K562 (cell line): ENCODE measurements around the gene APLF. TPM values are rescaled to one million over a fixed set of nuclear protein-coding genes. Genes with fewer than 3 reads are reported as not detected.

Experiments
- ATAC-seq: fragments of 200-7000 bp; cut with Tn5 transposase; 3 replicates; pipeline ENCODE4 v1.9.1; 2020; ENCODE audit warnings: moderate library complexity
- BruUV-seq: library from RNA; stranded (reverse); fragments of 400-500 nt; replicated peaks from 2 replicates; lab custom pipeline; 2021; lab: Mats Ljungman, UMichigan
- CTCF ChIA-PET: fragments of 300-600 bp; formaldehyde crosslinking; extraction: SDS; loops from one replicate; lab custom pipeline; 2021; ENCODE audit warnings: low intra/inter-chr PET ratio; lab: Yijun Ruan, JAX
- POLR2A ChIA-PET: fragments of 300-600, 350-650 bp; sonication (Branson Sonifier 250); formaldehyde crosslinking; extraction: SDS; loops from one replicate; lab custom pipeline; 2021; ENCODE audit warnings: antibody characterized with exemption, inconsistent platforms; lab: Yijun Ruan, JAX
- DNase-seq, 4 experiments: peaks; one replicate each; pipeline versions ENCODE4 v3.0.0 to v3.0.0-alpha.2; 2011 to 2018; ENCODE audit warnings: low spot score in 3 of 4, mixed read lengths in 3 of 4; ENCODE audit errors: extremely low read depth in 1 of 4
- FAIRE-seq: peaks from 2 replicates; lab custom pipeline; 2011; peaks lifted over from hg19 to GRCh38; lab: Jason Lieb, UNC
- H2AFZ ChIP-seq: 2 replicates; pipeline ENCODE4 v1.6.0; 2011; ENCODE audit warnings: low read depth, low read length, control low read depth, inconsistent platforms
- H3K27ac ChIP-seq: fragments of 200-600 bp; 3 replicates; pipeline ENCODE4 v1.8.0; 2011; ENCODE audit warnings: low read depth, mild to moderate bottlenecking, control low read depth, inconsistent platforms, low read length, moderate library complexity, mixed read lengths; ENCODE audit errors: extremely low read depth
- H3K27me3 ChIP-seq, 2 experiments: fragments of 300-600 bp in 1 of 2; 2 replicates in 1 of 2; 3 replicates in 1 of 2; pipeline versions ENCODE4 v1.6.0 to v1.8.0; 2011; ENCODE audit warnings: inconsistent platforms in 2 of 2, low read length in 2 of 2, mild to moderate bottlenecking in 1 of 2, mixed read lengths in 1 of 2, moderate library complexity in 1 of 2; ENCODE audit not compliant: control insufficient read depth in 2 of 2, insufficient read depth in 2 of 2
- H3K36me3 ChIP-seq: fragments of 300-600 bp; 3 replicates; pipeline ENCODE4 v1.8.0; 2011; ENCODE audit warnings: mild to moderate bottlenecking, low read length, inconsistent platforms; ENCODE audit not compliant: control insufficient read depth, insufficient read depth
- H3K4me1 ChIP-seq, 2 experiments: fragments of 200-600 bp in 1 of 2; replicated peaks in 1 of 2; 2 replicates in 1 of 2; 3 replicates in 1 of 2; pipeline versions ENCODE4 v1.5.1 to v1.8.0; 2011; ENCODE audit warnings: inconsistent platforms in 2 of 2, low read length in 2 of 2, mild to moderate bottlenecking in 1 of 2, mixed read lengths in 1 of 2, moderate library complexity in 1 of 2; ENCODE audit not compliant: control insufficient read depth in 2 of 2, insufficient read depth in 2 of 2
- H3K4me2 ChIP-seq: 2 replicates; pipeline ENCODE4 v1.6.1; 2011; ENCODE audit warnings: low read length, control low read depth, inconsistent platforms, mixed read lengths; ENCODE audit not compliant: insufficient read depth
- H3K4me3 ChIP-seq: fragments of 200-600 bp; sonication (generic), shearing (Covaris generic); 2 replicates; pipeline ENCODE4 v1.5.1; 2016; ENCODE audit warnings: control low read depth, inconsistent platforms
- H3K79me2 ChIP-seq: fragments of 200-600 bp; 3 replicates; pipeline ENCODE4 v1.8.0; 2011; ENCODE audit warnings: low read length, inconsistent platforms; ENCODE audit not compliant: control insufficient read depth, insufficient read depth
- H3K9ac ChIP-seq, 2 experiments: 2 replicates each; pipeline versions ENCODE4 v1.6.0 to v1.6.1; 2011; ENCODE audit warnings: low read depth in 2 of 2, low read length in 2 of 2, control low read depth in 1 of 2, inconsistent platforms in 1 of 2, mild to moderate bottlenecking in 1 of 2, mixed read lengths in 1 of 2; ENCODE audit not compliant: insufficient read depth in 1 of 2
- H3K9me1 ChIP-seq: one replicate; pipeline ENCODE4 v1.6.0; 2011; ENCODE audit warnings: inconsistent platforms, mild to moderate bottlenecking, low read length, moderate library complexity; ENCODE audit not compliant: control insufficient read depth, insufficient read depth
- H3K9me3 ChIP-seq: replicated peaks from 2 replicates; pipeline ENCODE4 v1.5.1; 2011; ENCODE audit warnings: low read depth, low read length, inconsistent platforms; ENCODE audit not compliant: control insufficient read depth, insufficient read depth
- H4K20me1 ChIP-seq: replicated peaks from 2 replicates; pipeline ENCODE4 v1.6.1; 2011; ENCODE audit warnings: low read length, inconsistent platforms, mixed read lengths; ENCODE audit not compliant: control insufficient read depth, insufficient read depth
- ARID1B ChIP-seq: fragments of 450-650 bp; IDR thresholded peaks from 2 replicates; pipeline ENCODE4 v1.6.1; 2016; ENCODE audit warnings: antibody characterized with exemption, mild to moderate bottlenecking, inconsistent platforms
- CBX8 ChIP-seq: fragments of 200-600 bp; sonication (generic); IDR thresholded peaks from 2 replicates; pipeline ENCODE4 v1.6.1; 2012; ENCODE audit warnings: borderline replicate concordance, mixed run types, low read depth, mild to moderate bottlenecking, moderate library complexity, mixed read lengths, low read length, control low read depth, inconsistent platforms; ENCODE audit not compliant: poor library complexity, severe bottlenecking; ENCODE audit errors: extremely low read depth
- CTBP1 ChIP-seq: fragments of 450-650 bp; IDR thresholded peaks from 2 replicates; pipeline ENCODE4 v1.6.1; 2016; ENCODE audit warnings: borderline replicate concordance
- EP300 ChIP-seq: IDR thresholded peaks from 2 replicates; pipeline ENCODE4 v1.6.1; 2012; ENCODE audit warnings: low read length, improper control_type of control experiment
- IFI16 ChIP-seq: fragments of 250-450 bp; sonication (Bioruptor Pico); IDR thresholded peaks from 2 replicates; pipeline ENCODE4 v2.1.2; 2022; ENCODE audit warnings: mild to moderate bottlenecking, inconsistent platforms
- MEF2A ChIP-seq: IDR thresholded peaks from 2 replicates; pipeline ENCODE4 v1.6.1; 2011; ENCODE audit warnings: low read depth, mild to moderate bottlenecking, low read length, moderate library complexity; ENCODE audit not compliant: control insufficient read depth
- MEIS2 ChIP-seq: fragments of 450-650 bp; IDR thresholded peaks from 2 replicates; pipeline ENCODE4 v1.6.1; 2014; ENCODE audit warnings: mild to moderate bottlenecking; ENCODE audit not compliant: partially characterized antibody
- NR2C1 ChIP-seq, 2 experiments: fragments of 450-650 bp; IDR thresholded peaks; 2 replicates each; pipeline ENCODE4 v1.6.1; 2017; ENCODE audit warnings: mild to moderate bottlenecking in 2 of 2, antibody characterized with exemption in 1 of 2, inconsistent platforms in 1 of 2, missing compliant biosample characterization in 1 of 2, missing genetic modification characterization in 1 of 2
- POLR2H ChIP-seq: IDR thresholded peaks from 2 replicates; pipeline ENCODE4 v1.6.1; 2016; ENCODE audit warnings: missing genetic modification characterization, low read depth, mild to moderate bottlenecking, control low read depth, missing compliant biosample characterization, moderate library complexity
- RCOR1 ChIP-seq, 2 experiments: IDR thresholded peaks; 2 replicates each; pipeline ENCODE4 v1.6.1; 2012; ENCODE audit warnings: low read depth in 2 of 2, low read length in 2 of 2, borderline replicate concordance in 1 of 2, improper control_type of control experiment in 1 of 2
- TGIF2 ChIP-seq: sonication (generic); formaldehyde crosslinking; IDR thresholded peaks from 2 replicates; pipeline ENCODE4 v1.8.1; 2022; ENCODE audit warnings: mild to moderate bottlenecking, missing genetic modification reagents, moderate library complexity
- TRIM24 ChIP-seq, 2 experiments: fragments of 450-650 bp; IDR thresholded peaks; 2 replicates each; pipeline ENCODE4 v1.6.1; 2016
- ZNF75A ChIP-seq: fragments of 450-650 bp; formaldehyde crosslinking; IDR thresholded peaks from 2 replicates; pipeline ENCODE4 v1.4.0; 2020; ENCODE audit warnings: mild to moderate bottlenecking
- WGBS: fragments of 100-300 bp; shearing (Covaris generic); methylation state at CpG from one replicate; pipeline ENCODE4 v1.1.6; 2016; ENCODE audit warnings: low coverage, mixed read lengths; ENCODE audit not compliant: insufficient coverage; ENCODE audit errors: missing lambda C conversion rate; 5-methylcytosine and 5-hydroxymethylcytosine counted together
- in situ Hi-C: fragments of 300-500 bp; cut with MboI; formaldehyde crosslinking; loops from 4 replicates; pipeline ENCODE4 v1.15.0; 2018; ENCODE audit warnings: inconsistent platforms, mixed read lengths
- intact Hi-C: fragments of 100-400 bp; cut with micrococcal nuclease; formaldehyde crosslinking; loops from 2 replicates; pipeline ENCODE4 v1.14.2; 2022
- polyA plus RNA-seq, 8 experiments: library from polyadenylated mRNA; depleted of rRNA in 4 of 8; stranded (reverse) in 5 of 8; unstranded in 3 of 8; fragments of >200 nt; fragmentation: Nextera tagmentation in 2 of 8; fragmentation: Illumina TruSeq in 1 of 8; extraction: Ambion mirVana in 2 of 8; extraction: Trizol in 1 of 8; gene quantifications; 2 replicates each; pipeline versions ENCODE4 v1.2.1 to v1.2.3, GENCODE V29; 2011 to 2014; ENCODE audit warnings: inconsistent platforms in 1 of 8, missing spikeins in 1 of 8
- total RNA-seq, 7 experiments: library from RNA; depleted of rRNA in 6 of 7; stranded (reverse); fragments of >200 nt in 6 of 7; fragmentation: Illumina TruSeq in 2 of 7; extraction: Trizol in 2 of 7; gene quantifications; 2 replicates each; pipeline versions ENCODE4 v1.2.1 to v1.2.3, GENCODE V29; 2011 to 2021; ENCODE audit warnings: low replicate concordance in 1 of 7
- TF ChIP-seq, protein P1 (sequence below): sonication (generic); formaldehyde crosslinking; IDR thresholded peaks from 2 replicates; pipeline ENCODE4 v1.8.1; 2023; ENCODE audit warnings: missing genetic modification reagents, mild to moderate bottlenecking, borderline replicate concordance

The APLF gene
- total and polyA plus RNA-seq, 9 of the 15 experiments (the other 6 are each of a cell fraction or from before 2014, with no cell fraction given), result 0.07 to 1.1 (median 0.71) TPM

- no TSS peak for BruUV-seq
- FAIRE-seq, result no peak
Observed at GRCh38 chr2:68435615-68436014, 31.8 kb upstream of the APLF start.

DNA sequence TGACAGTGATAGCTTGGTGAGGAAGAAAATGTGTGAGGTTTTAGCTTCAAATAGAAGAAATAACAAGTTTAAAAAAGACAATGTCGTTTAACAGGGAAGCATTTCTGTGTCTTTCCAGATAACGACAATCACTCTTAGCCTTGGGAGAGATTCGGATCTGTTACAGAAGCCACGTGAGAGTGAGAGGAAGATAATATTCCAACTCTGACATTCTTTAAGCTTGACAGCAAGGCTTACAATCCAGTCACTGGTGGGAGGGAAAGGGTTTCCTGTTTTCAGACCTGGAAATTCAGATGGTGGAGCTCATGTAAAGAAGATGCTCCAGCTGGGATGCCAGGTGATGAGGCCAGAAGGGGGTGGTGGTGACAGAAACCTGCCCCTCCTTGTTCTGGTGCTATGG lies 31.1 kb upstream of the APLF start:
- H3K9ac ChIP-seq, result peak overlapping the region in 1 of 2 experiments; percentile 79; a peak in 1 of 4 replicates
- FAIRE-seq (no peak), ATAC-seq (no peak), DNase-seq (no peak)
- H3K4me3 ChIP-seq, result no peak overlapping the region
- H3K36me3 ChIP-seq, result no peaks in the 10 kb centered on the region
- peaks cover 21 to 38% of the 10 kb centered on the region in 2 experiments for H3K4me1 ChIP-seq
- no peaks in the 10 kb centered on the region for H3K9me3 ChIP-seq
- H3K27ac ChIP-seq, result no peak overlapping the region
- no peaks in the 10 kb centered on the region; a peak in 1 of 5 replicates for H3K27me3 ChIP-seq
- H4K20me1 ChIP-seq, result no peaks in the 10 kb centered on the region
- in situ Hi-C loops, result no loop called here
- WGBS, result 0% methylated on average over 4 of the region's 4 CpGs
- no peak overlapping the region for H3K4me2 ChIP-seq
- POLR2A ChIA-PET, result interaction anchor here (1.0 kb wide), 1 partner anchor 10 kb away, joined by 3 read pairs; no protein-coding TSS in a partner anchor
- intact Hi-C loops, result no loop called here
- no peaks in the 10 kb centered on the region for H3K79me2 ChIP-seq
- BruUV-seq, result no TSS peak
- peak overlapping the region; percentile 27; the same call in 1 of the 2 replicates for H2AFZ ChIP-seq
- H3K9me1 ChIP-seq, result no peaks in the 10 kb centered on the region
- CTCF ChIA-PET, result no interaction called here
- TF ChIP-seq, protein P1, sequence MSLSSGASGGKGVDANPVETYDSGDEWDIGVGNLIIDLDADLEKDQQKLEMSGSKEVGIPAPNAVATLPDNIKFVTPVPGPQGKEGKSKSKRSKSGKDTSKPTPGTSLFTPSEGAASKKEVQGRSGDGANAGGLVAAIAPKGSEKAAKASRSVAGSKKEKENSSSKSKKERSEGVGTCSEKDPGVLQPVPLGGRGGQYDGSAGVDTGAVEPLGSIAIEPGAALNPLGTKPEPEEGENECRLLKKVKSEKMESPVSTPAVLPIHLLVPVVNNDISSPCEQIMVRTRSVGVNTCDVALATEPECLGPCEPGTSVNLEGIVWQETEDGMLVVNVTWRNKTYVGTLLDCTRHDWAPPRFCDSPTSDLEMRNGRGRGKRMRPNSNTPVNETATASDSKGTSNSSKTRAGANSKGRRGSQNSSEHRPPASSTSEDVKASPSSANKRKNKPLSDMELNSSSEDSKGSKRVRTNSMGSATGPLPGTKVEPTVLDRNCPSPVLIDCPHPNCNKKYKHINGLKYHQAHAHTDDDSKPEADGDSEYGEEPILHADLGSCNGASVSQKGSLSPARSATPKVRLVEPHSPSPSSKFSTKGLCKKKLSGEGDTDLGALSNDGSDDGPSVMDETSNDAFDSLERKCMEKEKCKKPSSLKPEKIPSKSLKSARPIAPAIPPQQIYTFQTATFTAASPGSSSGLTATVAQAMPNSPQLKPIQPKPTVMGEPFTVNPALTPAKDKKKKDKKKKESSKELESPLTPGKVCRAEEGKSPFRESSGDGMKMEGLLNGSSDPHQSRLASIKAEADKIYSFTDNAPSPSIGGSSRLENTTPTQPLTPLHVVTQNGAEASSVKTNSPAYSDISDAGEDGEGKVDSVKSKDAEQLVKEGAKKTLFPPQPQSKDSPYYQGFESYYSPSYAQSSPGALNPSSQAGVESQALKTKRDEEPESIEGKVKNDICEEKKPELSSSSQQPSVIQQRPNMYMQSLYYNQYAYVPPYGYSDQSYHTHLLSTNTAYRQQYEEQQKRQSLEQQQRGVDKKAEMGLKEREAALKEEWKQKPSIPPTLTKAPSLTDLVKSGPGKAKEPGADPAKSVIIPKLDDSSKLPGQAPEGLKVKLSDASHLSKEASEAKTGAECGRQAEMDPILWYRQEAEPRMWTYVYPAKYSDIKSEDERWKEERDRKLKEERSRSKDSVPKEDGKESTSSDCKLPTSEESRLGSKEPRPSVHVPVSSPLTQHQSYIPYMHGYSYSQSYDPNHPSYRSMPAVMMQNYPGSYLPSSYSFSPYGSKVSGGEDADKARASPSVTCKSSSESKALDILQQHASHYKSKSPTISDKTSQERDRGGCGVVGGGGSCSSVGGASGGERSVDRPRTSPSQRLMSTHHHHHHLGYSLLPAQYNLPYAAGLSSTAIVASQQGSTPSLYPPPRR (CRISPR knock-in tag), result no peak
- TF ChIP-seq IFI16 (CRISPR knock-in tag) (no peak), TGIF2 (CRISPR knock-in tag) (no peak), NR2C1 (IDR thresholded peaks at IDR 0.05) (no peak), NR2C1 (tag; IDR thresholded peaks at IDR 0.05) (no peak), MEIS2 (peak; percentile 41), CTBP1 (peak; percentile 35; the same call in 1 of the 2 replicates), EP300 (peak; percentile 49; the same call in 1 of the 2 replicates), RCOR1 (IDR thresholded peaks at IDR 0.05; ENCODE audit: borderline replicate concordance in 1 of 2, low read depth in 2 of 2, low read length in 2 of 2) (peak in 1 of 2 experiments; percentile 57; a peak in 2 of 4 replicates), ARID1B (peak; percentile 23; the same call in 1 of the 2 replicates)

More at GRCh38 chr2:68435615-68436014, 31.8 kb upstream of the APLF start:
- POLR2A ChIA-PET, result interaction anchor here (0.6 to 1.2 kb wide), 4 partner anchors 15 to 64 kb away, joined by 3 read pairs; no protein-coding TSS in a partner anchor
- no peaks in the 10 kb centered on the region for H3K9me1 ChIP-seq
- ATAC-seq (no peak), DNase-seq (no peak)
- no peaks in the 10 kb centered on the region for H3K36me3 ChIP-seq
- H3K4me2 ChIP-seq, result no peak overlapping the region
- no peak overlapping the region for H2AFZ ChIP-seq
- H3K9me3 ChIP-seq, result no peaks in the 10 kb centered on the region
- H3K4me1 ChIP-seq, result peaks cover 21 to 35% of the 10 kb centered on the region in 2 experiments
- intact Hi-C loops (no loop called here), in situ Hi-C loops (no loop called here)
- H4K20me1 ChIP-seq, result no peaks in the 10 kb centered on the region
- CTCF ChIA-PET, result no interaction called here
- 0 out of 2 replicates have a peak, but pooled peaks have one; percentile 11 for TF ChIP-seq MEF2A
- no peak for TF ChIP-seq CBX8
- TF ChIP-seq TRIM24 (IDR thresholded peaks at IDR 0.05), result no peak
- no peak for TF ChIP-seq ZNF75A (CRISPR knock-in tag)
- TF ChIP-seq POLR2H, result peak; percentile 23; the same call in 1 of the 2 replicates
- H3K27me3 ChIP-seq, result no peaks in the 10 kb centered on the region; a peak in 1 of 5 replicates
- no peaks in the 10 kb centered on the region for H3K79me2 ChIP-seq
- H3K27ac ChIP-seq, result no peak overlapping the region
- no peak overlapping the region for H3K9ac ChIP-seq
- no peak overlapping the region for H3K4me3 ChIP-seq
